Subcutaneous adipose tissue (tissue), 4 donors: ENCODE results near the gene OSBPL10. TPM values are rescaled to one million over a fixed set of nuclear protein-coding genes. Genes with fewer than 3 reads are reported as not detected.

Experiments used
- CTCF ChIP-seq: fragments of 450-650 bp; IDR thresholded peaks from one replicate; pipeline ENCODE4 v1.5.1; 2016; ENCODE audit warnings: low read depth, mild to moderate bottlenecking, control low read depth, antibody characterized with exemption, moderate library complexity
- total RNA-seq, 4 donors: library from RNA; depleted of rRNA; stranded (reverse); fragments of >200 nt; gene quantifications; one replicate each; pipeline ENCODE4 v1.1.0, GENCODE V29; 2016

OSBPL10 gene
- total RNA-seq, 4 donors from 2014 or later = 7.3 to 72.7 (median 26.0) TPM

- TF ChIP-seq CTCF = no peak
These were observed 177.9 kb downstream of the OSBPL10 start for GRCh38 chr3:31802981-31803740.

- TF ChIP-seq CTCF = no peak
These were observed 180.6 kb downstream of the OSBPL10 start for GRCh38 chr3:31800436-31800835.

GRCh38 chr3:31798840-31799239 is 182.2 kb downstream of the OSBPL10 start:
- TF ChIP-seq CTCF = no peak

DNA sequence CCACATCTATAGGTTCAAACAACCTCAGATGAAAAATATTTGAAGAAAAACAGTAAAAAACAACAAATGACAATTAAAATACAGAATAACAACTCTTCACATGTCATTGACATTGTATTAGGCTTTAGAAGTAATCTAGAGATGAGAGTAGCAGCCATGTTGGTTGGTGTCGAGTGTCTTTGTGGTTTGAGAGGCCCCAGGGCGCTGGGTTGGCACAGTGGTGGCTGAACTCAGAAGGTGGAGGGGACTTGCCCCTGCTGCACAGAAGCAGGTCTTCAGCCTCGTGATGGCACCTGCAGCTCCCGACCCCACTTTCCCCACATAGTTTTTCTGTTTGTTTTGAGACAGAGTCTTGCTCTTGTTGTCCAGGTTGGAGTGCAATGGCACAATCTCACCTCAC is 187.2 kb downstream of the OSBPL10 start:
- no peak for TF ChIP-seq CTCF

DNA sequence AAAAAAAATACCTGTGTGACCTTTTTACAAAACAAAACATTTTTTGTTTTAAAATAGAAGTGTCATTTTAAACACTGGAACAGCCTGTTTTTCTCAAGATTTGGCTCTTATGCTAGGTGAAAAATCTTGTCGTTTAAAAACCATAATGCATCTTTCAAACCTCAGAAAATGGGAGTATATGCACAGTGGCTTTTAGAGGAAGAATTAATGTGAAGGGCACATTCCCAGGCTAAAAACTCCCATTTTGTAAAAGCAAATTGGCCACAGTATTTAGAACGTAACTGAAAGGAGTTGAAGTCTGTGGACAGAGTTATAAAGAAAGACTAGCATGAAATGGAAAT is 190.0 kb downstream of the OSBPL10 start:
- TF ChIP-seq CTCF = no peak

GRCh38 chr3:31790193-31791089 is 190.6 kb downstream of the OSBPL10 start:
- no peak for TF ChIP-seq CTCF

DNA sequence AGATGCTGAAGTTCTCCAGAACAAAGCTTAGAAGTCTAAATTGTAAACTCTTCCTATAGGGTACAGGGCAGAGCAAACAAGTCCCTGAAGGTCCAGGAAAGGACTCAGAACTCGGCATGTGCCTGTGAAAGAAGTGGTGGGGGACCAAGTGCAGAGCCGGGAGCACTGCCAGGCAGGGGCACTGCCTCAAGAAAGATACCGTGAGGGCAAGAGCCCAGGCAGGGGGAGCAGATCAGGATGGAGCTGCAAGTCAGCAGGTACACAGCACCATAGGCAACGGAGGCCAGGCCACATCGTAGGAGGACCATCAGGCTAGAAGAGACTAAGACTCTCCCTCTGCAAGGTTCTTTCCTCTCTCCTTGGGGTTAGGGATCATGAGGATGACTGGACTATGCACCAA is 191.6 kb downstream of the OSBPL10 start:
- TF ChIP-seq CTCF = no peak
